ENCODE results near the gene N4BP3.

N4BP3 gene

DNA sequence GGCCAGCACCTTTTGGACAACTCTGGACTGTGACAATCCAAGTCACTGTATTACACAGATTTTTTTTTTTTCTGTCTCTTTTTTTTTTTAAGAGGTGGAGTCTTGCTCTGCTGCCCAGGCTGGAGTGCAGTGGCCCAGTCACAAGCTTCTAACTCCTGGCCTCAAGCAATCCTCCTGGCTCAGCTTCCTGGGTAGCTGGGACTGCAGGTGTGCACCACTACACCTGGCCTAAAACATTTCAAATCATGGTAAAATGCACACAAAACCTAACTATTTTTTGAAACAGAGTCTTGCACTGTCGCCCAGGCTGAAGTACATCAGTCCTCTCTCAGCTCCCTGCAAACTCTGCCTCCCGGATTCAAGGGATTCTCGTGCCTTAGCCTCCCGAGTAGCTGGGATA, 7.2 kb upstream of the N4BP3 start:
- no peak for DNase-seq

DNA sequence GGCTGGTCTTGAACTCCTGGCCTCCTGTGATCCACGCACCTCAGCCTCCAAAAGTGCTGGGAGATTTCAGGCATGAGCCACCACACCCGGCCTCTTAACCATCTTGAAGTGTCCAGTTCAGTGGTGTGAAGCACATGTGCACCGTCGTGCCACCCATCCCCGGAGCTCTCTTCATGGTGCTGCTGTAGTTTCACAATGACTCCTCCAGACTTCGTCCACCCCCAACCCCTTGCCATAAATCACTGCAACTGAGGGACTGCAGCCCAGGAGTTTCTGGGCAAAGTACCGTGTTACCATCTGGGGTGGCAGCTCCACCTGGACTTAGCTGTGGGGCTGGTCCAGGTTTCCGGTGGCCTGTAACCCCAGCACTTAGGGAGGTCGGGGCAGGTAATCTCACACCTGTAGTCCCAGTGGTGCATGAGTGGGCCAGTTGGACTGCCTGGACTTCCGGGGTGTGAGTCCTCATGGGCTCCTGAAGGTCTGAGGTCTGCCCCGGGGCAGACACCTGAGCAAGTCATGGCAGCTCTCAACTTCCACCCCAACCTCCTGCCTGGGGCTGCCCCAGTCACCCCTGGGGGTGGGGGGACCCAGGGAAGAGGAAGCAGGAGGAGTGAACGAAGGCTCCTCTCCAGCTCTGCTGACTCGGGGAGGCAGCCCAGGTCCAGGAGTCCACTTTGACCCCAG, 6.6 kb upstream of the N4BP3 start:
- no peak for DNase-seq

DNA sequence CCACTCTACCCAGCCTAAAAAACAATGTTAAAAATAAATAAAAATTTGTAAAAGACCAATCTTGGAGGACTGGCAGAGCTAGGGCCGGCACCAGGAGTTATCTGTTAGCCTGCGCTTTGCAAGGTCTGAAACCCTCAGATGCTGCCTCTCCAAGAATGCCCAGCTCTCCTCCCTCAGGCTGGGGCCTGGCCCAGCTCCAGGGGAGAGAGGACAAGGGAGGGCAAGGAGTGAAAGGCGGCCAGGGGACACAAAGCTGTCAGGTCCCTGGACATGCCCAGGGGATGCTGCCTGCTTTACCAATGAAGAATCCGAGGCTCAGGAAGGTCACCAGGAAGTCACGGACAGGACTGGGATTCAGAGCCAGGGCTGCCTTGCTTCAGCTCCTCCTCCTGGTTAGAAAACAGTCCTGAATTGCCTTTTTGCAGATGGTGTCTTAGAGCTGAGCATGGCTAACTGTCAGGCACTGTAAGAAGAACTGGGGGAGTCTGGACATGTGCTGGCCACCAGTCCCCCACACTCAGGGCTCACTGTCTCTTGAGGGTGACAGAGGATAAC, 5.5 kb upstream of the N4BP3 start:
- DNase-seq, result no peak

DNA sequence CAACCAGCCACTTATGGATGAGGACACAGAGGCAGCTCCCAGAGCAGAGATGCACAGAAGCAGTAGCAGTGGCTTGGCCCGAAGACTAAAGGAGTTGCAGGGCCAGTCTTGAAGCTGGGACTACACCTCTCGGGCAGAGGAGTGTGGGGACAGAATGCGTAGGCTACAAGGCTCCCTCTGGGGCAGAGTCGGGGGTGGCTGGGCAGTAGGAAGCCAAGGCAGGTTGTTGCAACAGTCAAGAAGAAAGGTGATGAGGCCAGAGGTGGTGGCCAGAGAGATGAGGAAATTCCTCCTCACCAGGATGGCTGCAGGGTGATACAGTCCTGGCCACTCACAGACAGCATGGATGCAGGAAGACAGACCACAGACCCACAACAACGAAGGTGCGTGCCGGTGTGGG, 4.9 kb upstream of the N4BP3 start:
- no peak for DNase-seq

DNA sequence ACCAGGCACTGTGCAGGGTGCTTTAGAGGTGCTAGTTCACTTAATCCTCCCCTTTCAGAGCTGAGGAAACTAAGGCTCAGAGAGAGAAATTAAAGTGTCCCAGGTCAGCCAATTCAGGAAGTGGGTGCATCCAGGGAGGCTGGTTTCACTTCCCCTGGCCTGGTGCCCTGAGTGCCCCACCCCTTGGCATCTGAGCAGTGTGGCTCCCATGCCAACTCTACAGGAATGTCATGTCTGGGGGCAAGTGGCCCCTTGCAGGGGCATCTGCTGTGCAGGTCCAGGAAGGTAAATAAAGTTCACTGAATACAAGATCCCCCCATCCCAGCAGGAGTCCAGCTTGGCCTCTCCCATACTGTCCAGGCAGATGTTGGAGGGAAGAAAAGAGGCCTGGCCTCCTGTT, 4.4 kb upstream of the N4BP3 start:
- DNase-seq, result peak; percentile 69

DNA sequence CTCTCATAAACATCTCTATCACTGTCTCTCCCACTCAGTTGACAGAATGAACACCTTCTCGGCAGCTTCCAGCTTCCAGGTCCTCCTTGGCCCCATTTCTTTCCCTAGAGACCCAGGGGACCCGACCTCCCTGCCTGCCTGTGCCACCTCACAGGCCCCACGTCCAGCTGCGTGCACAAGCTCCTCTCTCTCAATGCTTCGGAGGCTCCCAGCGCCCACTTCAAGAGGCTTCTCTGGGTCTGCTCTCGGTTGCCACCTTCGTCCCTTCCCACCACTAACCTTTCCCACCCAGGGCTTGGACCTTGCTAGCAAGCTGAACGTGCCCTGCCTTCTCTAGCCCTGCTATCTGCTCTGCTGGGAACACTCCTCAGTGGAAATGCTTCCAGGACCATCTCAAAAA, 2.8 kb upstream of the N4BP3 start:
- no peak for DNase-seq

DNA sequence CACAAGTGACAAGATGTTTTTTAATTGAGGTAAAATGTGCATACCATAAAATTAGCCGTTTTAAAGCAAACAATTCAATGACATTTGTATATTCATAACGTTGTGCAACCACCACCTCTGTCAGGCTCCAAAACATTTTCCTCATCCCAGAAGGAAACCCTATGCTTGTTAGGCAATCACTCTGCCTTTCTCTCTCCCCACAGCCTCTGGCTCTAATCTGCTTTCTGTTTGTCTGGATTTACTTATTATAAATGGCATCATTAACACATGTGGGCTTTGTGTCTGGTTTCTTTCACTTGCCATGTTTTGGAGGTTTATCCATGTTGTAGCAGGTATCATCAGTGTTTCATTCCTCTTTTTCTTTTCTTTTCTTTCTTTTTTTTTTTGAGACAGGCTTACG, 1.4 kb upstream of the N4BP3 start:
- DNase-seq, result no peak

DNA sequence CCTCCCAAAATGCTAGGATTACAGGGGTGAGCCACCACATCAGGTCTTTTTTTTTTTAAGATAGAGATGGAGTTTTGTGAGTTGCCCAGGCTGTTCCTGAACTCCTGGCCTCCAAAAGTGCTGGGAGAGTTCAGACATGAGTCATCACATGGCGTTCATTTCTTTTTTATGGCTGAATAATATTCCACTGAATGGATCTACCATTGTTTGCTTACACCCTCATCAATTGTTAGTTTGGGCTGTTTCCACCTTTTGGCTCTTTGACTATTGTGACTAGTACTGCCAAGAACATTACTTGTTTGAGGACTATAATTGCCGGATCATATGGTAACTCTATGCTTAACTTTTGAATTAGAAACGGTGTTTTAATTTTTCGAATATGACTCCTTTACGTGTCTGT, 787 bp upstream of the N4BP3 start:
- DNase-seq, result no peak

DNA sequence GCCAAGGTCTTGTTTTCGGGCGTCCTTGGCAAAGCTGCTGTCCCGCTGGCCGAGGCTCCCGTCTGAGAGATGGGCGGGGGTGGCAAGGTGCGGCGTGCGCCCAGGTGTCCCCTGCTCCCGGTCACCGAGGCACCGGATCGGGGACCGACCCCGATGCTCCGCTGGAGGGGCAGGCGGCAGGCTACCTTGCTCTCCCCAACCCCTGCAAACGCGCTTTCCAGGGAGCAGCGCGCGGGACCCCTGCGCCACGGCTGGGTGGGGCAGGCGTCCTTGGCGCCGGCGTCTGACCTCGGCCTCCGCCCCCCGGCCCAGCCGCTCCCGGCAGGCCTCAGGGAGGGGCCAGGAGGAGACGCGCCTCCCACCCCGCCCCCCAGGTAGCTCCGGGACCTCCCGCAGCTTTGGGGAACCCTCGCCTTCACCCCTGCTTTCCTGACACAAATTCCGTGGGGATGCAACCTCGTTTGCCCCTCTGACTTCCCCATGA, 551 bp downstream of the N4BP3 start:
- no peak for DNase-seq

DNA sequence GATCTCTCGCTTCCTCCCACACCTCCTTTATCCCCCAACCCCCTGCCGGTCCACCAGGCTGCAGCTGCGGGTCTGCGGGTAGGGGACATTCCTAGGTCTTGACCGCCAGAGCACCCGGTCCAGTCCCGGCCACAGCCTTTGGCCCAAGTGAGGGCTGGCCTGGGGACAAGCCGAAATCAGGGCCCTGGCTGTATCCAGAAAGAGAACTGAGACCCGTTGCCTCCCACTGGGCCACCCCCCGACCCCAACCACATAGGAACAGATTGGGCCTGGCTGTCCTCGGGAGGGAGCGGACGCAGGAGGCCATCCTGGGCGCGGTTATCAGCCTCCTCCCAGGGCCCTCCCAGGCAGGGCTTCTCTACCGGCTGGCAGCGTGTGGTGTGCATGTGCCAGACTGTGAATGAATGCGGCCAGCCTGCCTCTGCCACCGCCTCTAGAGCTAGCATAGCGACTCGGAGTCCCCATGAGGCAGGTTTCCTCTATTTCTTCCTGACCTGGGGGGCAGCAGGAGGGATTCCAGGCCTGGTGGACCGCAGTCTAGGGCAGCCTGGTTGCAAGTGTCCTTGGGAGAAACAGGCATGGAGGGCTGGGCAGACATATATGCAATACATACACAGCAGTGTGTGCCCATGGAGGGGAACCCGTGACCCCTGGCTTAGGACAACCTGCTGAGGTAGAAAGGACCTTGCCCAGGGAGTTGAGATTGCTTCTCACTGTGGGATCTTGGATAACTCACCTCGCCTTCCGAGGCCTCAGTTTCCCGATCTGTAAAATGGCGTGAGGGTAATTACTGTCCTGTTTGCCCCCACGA, 1.2 kb downstream of the N4BP3 start:
- DNase-seq, result peak; percentile 25

DNA sequence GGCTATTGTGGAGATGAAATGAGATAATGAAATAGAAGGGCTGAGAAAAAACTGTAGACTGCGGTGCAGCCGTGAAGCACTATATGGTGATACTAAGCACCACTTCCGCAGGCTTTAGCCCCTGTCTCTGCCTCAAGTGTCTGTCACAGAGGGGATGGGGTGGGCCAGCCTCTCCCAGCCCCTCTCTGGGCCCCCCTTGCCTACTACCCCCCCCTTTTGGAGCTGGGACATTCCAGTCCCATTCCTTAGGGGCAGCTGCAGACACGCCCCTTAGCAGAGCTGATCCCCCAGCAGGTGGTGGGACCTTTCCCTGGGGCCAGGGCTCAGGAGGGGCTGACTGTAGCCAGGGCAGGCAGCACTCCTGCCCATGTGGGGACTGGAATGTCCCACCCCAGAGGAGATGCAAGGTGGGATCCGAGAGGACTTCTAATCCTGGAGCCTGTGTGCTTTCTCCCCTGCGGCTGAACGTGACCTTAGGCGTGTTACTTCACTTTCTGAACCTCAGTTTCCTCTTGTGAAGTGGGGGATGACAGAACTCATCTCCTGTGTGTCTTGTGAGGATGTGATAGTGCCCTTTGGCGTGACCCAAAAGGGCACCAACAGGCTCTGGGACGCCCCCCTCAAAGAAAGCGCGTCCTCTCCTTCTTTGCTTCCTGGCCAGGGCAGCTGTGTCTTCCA, 1.9 kb downstream of the N4BP3 start:
- no peak for DNase-seq

DNA sequence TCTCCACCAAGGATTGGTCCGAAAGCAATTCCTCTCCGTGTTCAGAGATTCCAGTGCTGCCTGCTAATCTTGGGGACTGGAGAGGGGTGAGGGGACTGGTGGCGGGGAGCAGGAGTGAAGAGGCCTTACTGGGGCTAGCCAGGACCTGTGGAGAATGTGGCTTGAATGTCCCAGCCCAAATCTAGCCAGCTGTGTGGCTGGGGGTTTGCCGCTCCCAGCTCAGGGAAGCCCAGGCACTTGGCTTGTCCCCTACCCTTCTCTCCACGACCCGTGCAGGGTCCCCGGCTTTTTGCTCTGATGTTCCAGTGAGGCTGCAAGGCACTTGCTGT, 2.4 kb downstream of the N4BP3 start:
- no peak for DNase-seq

DNA sequence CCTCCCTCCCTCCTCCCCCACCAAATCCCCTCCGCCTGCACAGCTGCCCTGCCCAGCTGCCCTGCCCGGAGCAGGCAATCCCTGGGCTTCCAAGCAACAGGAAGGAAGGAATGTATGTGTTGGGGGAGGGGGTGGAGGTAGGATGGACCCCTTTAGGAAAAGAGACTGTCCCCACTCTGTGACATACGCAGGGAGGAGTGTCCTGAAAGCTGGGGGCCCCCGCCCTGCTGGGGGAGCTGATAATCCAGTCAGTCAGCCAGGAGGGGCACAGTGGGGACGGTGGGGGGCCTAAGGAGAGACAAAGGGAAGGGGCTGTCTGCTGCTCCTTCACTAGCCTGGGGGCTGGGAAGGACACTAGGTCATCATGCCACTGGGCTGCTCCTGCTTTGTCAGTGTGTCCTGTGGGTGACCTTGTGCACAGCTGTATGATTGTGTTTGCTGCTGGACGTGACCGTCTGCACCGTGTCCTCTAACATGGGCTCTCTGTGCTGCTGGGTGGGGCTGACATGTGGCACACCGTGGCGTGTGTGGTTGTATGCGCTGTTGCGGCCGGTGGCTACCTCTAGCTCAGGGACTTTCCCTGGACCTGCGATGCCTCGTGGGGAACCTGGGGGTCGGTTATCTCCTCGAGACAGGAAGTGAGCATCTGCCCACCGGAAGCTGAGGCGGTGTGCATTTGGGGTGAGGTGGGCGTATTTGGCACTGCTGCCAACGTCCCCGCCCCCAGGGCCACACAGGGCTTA, 3.0 kb downstream of the N4BP3 start:
- DNase-seq, result no peak

DNA sequence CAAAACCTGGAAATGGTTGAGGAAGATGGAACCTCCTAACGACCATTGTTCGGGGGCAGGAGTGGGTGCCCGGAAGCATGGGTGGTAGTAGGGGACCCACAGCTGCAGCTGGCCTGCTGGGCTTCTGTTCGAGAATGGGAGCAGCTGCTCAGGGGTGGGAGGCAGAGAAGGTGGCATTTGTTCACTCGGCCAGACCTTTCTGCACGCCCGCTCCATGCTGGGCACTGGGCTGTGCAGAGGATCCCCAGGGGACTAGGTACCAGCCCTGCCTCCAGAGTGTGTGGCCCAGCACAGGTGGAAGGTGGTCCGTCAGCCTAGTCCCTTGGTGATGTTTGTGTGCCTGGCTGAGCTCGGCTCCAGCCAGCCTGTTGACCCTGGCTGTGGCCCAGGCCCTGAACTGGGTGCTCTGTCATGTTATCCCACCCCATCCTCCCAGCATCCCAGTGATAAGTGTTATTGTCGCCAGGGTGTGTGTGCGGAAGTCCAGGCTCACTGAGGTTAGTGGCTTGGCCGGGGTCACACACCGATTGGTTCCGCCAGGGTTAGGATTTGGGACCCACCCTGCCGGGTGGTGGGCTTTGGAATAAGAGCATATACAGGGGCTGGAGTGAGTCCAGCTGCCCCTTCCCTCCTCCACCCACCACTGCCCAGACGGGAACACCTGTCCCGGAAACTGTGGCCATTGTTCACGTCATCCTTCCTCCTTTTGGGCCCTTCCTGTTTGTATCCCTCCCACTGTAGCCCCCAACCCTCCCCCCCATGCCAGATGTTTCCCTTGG, 4.8 kb downstream of the N4BP3 start:
- no peak for DNase-seq

DNA sequence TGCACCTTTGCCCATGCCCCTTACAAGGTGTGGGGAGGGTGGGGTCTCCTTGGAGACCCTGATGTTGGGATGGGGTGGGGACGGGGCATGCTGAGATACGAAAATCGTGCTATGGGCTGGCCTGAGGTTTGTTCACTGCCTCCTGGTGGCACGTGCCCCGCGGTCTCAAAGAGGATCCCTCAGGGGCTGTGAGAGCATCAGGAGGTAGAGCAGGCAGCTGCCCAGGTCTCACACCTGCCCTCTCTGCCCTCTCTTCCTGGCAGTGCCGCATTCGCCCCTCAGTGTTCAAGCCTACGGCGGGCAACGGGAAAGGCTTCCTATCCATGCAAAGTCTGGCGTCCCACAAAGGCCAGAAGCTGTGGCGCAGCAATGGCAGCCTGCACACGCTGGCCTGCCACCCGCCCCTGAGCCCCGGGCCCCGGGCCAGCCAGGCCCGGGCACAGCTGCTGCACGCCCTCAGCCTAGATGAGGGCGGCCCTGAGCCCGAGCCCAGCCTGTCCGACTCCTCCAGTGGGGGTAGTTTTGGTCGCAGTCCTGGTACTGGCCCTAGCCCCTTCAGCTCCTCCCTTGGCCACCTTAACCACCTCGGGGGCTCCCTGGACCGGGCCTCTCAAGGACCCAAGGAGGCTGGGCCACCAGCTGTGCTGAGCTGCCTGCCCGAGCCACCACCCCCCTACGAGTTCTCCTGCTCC, 6.7 kb downstream of the N4BP3 start:
- DNase-seq, result no peak

DNA sequence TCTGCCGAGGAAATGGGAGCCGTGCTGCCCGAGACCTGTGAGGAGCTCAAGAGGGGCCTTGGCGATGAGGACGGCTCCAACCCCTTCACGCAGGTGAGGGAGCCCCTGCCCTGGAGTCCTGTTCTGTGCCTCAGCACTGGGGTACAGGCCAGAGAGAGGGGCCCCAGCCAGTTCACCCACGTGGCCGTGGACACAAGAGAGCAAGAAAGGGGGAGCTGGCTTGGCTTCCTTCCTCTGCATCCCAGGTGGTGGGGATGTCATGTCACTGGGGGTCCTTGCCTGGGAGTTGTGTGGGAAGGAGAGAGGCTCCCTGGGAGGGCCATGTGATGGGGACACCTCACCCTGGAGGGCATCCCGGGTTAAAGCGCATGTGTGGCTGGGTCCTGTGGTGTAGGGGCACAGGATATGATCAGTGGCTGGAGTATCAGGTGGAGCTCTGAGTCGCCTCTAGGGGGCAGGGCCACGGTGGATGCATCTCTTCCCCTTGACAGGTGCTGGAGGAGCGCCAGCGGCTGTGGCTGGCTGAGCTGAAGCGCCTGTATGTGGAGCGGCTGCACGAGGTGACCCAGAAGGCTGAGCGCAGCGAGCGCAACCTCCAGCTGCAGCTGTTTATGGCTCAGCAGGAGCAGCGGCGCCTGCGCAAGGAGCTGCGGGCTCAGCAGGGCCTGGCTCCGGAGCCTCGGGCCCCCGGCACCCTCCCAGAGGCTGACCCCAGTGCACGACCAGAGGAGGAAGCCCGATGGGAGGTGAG, 7.5 kb downstream of the N4BP3 start:
- peak; percentile 84 for DNase-seq

DNA sequence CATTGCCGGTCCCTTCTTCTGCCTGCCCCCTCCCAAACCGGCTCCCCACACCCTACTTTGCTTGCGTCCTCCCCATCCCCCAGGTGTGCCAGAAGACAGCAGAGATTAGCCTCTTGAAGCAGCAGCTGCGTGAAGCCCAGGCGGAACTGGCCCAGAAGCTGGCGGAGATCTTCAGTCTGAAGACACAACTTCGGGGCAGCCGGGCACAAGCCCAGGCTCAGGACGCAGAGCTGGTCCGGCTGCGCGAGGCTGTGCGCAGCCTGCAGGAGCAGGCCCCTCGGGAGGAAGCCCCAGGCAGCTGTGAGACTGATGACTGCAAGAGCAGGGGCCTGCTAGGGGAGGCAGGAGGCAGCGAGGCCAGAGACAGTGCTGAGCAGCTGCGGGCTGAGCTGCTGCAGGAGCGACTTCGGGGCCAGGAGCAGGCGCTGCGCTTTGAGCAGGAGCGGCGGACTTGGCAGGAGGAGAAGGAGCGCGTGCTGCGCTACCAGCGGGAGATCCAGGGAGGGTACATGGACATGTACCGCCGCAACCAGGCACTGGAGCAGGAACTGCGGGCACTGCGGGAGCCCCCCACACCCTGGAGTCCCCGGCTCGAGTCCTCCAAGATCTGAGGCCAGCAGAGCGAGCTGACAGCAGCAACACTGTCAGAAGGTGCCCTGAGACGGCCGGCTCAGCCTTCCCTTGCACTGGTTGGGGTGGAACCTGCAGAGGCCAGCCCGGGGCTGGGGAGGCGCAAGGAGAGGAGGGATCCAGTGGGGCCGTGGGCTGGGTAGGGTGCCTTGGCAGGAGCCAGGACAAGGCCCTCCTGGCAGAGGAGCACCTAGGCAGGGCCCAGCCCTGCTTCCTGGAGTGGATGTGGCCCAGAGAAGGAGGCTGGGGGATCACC, 8.3 kb downstream of the N4BP3 start:
- DNase-seq, result no peak

DNA sequence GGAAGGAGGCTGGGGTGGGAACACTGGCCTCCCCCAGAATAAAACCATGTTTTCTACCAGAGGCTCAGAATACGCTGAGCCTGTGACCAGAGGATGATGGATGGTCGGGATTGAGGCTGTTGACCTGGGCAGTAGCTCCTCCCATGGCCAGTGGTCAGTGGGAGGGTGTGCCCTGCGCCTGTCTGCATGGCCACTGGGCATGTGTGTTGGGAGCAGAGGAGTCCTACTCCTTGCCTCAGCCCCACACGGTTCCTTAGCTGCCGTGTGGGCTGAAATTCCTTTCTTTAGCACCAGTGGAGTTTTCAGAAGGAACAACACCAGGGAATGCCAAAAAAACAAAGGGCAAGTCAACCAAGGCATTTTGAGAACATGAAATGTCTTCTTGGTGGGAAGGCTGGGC, 9.0 kb downstream of the N4BP3 start:
- DNase-seq, result no peak

DNA sequence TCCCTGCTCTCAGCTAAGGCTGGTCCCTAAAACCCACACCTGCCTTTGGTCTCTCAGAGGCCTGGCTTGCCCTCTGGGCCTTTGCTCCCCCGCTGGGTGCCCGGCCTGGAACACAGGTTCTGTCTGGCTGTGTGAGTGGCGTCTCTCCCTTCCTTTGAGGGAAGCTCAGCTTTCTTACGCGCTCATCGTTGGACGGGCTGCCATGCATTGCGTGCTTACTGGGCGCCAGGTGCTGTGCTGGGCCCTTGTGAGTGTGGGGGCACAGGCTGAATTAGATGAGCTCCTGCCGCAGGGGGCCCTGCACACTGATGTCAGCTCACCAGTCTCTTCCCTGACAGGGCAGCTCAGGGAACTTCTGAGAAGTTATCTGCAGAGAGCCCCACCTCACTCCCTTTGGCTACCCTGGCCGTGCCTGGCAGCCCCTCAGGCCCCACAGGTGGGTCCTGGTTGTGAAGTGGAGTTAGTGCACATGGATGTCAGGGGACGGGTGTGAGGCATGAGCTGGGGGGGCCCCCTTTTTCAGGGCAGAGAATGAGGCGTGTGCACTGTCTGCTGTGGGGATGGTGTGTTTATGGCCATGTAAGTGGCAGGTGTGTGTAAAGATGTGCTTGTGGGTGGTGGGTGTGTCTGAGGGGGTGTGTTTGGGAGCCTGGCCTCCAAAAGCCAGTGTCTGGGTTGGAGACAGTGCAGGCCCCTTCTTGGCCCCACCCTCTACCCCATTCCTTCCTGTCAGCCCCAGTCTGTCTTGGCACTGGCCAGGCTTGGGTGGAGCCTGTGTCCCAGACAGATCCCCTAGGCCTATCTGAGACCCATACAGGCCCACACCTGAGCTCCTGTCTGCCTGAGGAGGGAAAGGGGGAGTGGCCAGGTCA, 10.0 kb downstream of the N4BP3 start:
- DNase-seq, result no peak
